ENCODE results near the gene IRF7.

- no peak for TF ChIP-seq POLR2A (IDR thresholded peaks at IDR 0.05; ENCODE audit: low read depth, low read length)
- TF ChIP-seq POLR2AphosphoS5 (IDR thresholded peaks at IDR 0.05; ENCODE audit: low read depth, low read length) = no peak
- no peak for TF ChIP-seq TAF1 (IDR thresholded peaks at IDR 0.05; ENCODE audit: low read depth, low read length)
- no peak for TF ChIP-seq SPI1 (IDR thresholded peaks at IDR 0.05; ENCODE audit: low read depth, low read length)
- TF ChIP-seq POU2F2 (IDR thresholded peaks at IDR 0.05; ENCODE audit: low read depth, low read length) = no peak
- no peak for TF ChIP-seq PAX5 (IDR thresholded peaks at IDR 0.05; ENCODE audit: insufficient read depth, low read length, severe bottlenecking)
These were observed 38.2 kb downstream of the IRF7 start for GRCh38 chr11:577611-577894.

Data from GM12891 (cell line).